WERI-Rb-1 (cell line): Measurements from ENCODE around the gene CDC37.
A peak's percentile ranks its signal among the peaks of the same experiment; 100 is the strongest.

Source experiments
- DNase-seq: peaks from one replicate; pipeline ENCODE4 v3.0.0-alpha.2; 2020
- H3K27ac ChIP-seq: fragments of 250-450 bp; sonication (Bioruptor Pico); 2 replicates; pipeline ENCODE4 v1.5.1; 2020; ENCODE audit warnings: mild to moderate bottlenecking, moderate library complexity
- H3K27me3 ChIP-seq: fragments of 250-450 bp; sonication (Bioruptor Pico); 2 replicates; pipeline ENCODE4 v1.5.1; 2021; ENCODE audit warnings: mild to moderate bottlenecking, low read depth, moderate library complexity; ENCODE audit not compliant: insufficient read depth, severe bottlenecking
- H3K36me3 ChIP-seq: fragments of 250-450 bp; sonication (Bioruptor Pico); 2 replicates; pipeline ENCODE4 v1.5.1; 2020; ENCODE audit warnings: mild to moderate bottlenecking, moderate library complexity
- H3K4me3 ChIP-seq: 2 replicates; pipeline ENCODE4 v1.5.1; 2011; ENCODE audit warnings: low read depth, mild to moderate bottlenecking, control low read depth, low read length
- H3K9me3 ChIP-seq: fragments of 250-450 bp; sonication (Bioruptor Pico); 2 replicates; pipeline ENCODE4 v1.5.1; 2021; ENCODE audit warnings: mild to moderate bottlenecking, moderate library complexity; ENCODE audit not compliant: severe bottlenecking
- TF ChIP-seq, protein P1 (sequence below): IDR thresholded peaks from 2 replicates; pipeline ENCODE4 v1.5.1; 2011; ENCODE audit warnings: low read depth, mild to moderate bottlenecking, control low read depth, inconsistent platforms, low read length

Gene CDC37

DNA sequence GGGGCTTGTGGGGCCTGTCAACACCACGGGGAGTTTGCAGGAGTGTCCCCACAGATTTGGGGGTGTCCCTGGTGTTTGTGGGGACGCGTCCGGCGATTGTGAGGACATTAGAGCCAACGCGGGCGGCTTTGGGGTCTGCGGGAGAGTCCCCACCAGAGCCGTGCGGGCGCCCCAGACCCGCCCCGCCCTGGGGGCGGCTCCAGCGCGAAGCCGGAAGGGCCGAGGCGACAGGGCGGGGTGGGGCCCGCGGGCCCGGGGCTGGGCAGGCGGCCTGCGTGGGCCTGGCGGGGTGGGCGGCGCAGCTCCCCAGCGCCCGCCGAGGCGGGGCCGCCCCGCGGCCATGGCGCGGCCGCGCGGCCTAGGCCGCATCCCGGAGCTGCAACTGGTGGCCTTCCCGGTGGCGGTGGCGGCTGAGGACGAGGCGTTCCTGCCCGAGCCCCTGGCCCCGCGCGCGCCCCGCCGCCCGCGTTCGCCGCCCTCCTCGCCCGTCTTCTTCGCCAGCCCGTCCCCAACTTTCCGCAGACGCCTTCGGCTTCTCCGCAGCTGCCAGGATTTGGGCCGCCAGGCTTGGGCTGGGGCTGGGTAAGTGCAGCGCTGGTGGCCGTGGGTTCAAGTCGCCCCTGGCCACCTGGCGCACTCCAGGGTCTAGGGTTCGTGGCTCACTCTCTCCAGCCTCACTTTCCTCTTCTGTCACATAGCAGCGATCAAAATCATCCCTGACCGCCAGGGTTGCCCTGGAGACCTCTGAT, 27.3 kb upstream of the CDC37 start:
- DNase-seq: no peak
- Histone ChIP-seq H3K9me3 (no peaks in the 10 kb centered on the region), H3K27ac (no peak overlapping the region), H3K36me3 (no peaks in the 10 kb centered on the region), H3K4me3 (no peak overlapping the region), H3K27me3 (no peaks in the 10 kb centered on the region)
- TF ChIP-seq, protein P1, sequence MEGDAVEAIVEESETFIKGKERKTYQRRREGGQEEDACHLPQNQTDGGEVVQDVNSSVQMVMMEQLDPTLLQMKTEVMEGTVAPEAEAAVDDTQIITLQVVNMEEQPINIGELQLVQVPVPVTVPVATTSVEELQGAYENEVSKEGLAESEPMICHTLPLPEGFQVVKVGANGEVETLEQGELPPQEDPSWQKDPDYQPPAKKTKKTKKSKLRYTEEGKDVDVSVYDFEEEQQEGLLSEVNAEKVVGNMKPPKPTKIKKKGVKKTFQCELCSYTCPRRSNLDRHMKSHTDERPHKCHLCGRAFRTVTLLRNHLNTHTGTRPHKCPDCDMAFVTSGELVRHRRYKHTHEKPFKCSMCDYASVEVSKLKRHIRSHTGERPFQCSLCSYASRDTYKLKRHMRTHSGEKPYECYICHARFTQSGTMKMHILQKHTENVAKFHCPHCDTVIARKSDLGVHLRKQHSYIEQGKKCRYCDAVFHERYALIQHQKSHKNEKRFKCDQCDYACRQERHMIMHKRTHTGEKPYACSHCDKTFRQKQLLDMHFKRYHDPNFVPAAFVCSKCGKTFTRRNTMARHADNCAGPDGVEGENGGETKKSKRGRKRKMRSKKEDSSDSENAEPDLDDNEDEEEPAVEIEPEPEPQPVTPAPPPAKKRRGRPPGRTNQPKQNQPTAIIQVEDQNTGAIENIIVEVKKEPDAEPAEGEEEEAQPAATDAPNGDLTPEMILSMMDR: no peak

DNA sequence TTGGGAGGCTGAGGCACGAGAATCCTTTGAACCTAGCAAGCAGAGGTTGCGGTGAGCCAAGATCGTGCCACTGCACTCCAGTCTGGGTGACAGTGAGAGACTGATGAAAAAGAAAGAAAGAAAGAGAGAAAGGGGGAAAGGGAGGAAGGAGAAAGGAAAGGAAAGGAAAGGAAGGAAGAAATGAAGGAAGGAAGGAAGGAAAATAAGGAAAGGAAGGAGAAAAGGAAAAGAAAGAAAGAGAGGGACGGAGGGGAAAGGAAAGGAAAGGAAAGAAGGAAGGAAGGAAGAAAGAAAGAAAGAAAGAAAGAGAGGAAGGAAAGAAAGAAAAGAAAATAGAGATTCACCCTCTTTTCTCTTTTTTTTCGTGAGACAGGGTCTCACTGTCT, 25.6 kb upstream of the CDC37 start:
- H3K9me3 ChIP-seq: no peaks in the 10 kb centered on the region
- DNase-seq: no peak
- TF ChIP-seq, protein P1: no peak
- peaks cover 5% of the 10 kb centered on the region for H3K27me3 ChIP-seq
- no peak overlapping the region for H3K27ac ChIP-seq
- H3K36me3 ChIP-seq: no peaks in the 10 kb centered on the region
- no peak overlapping the region for H3K4me3 ChIP-seq

DNA sequence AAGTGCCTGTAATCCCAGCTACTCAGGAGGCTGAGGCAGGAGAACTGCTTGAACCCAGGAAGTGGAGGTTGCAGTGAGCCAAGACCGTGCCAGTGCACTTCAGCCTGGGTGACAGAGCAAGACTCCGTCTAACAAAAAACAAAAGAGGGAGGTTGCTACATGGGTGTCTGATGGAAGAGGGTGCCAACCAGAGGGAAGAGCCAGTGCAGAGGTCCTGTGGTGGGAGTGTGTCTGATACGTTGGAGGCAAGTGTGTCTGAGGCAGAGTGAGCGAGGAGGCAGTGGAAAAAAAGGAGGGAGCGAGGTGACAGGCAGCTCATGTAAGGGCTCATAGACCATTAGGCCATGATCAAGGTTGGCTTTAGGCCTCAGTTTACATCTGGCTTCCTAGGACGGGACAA, 23.8 kb upstream of the CDC37 start:
- no peak overlapping the region for H3K27ac ChIP-seq
- H3K27me3 ChIP-seq: peaks cover 5% of the 10 kb centered on the region
- no peak overlapping the region for H3K4me3 ChIP-seq
- DNase-seq: no peak
- H3K36me3 ChIP-seq: no peaks in the 10 kb centered on the region
- TF ChIP-seq, protein P1: no peak
- no peaks in the 10 kb centered on the region for H3K9me3 ChIP-seq

DNA sequence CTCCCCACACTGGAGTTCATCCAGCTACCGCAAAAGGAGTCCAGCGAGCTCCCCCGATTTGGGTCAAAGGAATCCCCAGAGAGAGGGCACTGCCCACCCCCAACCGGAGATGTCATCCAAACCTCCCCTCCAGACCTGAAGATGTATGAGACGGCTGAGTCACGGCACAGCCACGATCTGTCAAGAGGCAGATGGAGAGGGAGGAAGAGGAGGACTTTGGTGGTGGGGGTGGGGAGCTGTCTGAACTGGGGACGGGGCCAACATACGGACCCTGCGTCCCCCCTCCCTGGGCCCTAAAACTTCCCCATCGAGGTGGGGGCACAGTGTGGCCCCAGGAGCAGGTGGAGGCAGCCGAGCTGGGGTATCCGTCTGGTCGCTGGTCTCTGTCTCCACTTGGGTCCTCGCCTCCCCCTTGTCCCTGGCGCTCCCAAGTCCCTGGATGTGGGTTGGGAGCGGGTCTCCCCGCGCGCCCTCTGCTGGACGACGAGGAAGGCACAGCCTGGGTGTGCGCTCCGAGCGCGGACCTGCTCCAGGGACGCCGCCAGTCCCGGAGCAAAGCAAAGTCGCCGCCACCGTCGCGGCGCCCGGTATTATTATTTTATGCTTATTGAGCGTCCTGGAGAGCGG, 20.8 kb upstream of the CDC37 start:
- Histone ChIP-seq H3K9me3 (no peaks in the 10 kb centered on the region), H3K4me3 (peak overlapping the region; percentile 46), H3K27ac (peak overlapping the region; percentile 34; the same call in 1 of the 2 replicates), H3K27me3 (peaks cover 5% of the 10 kb centered on the region), H3K36me3 (no peaks in the 10 kb centered on the region)
- DNase-seq: peak; percentile 86
- TF ChIP-seq, protein P1: peak; percentile 92

DNA sequence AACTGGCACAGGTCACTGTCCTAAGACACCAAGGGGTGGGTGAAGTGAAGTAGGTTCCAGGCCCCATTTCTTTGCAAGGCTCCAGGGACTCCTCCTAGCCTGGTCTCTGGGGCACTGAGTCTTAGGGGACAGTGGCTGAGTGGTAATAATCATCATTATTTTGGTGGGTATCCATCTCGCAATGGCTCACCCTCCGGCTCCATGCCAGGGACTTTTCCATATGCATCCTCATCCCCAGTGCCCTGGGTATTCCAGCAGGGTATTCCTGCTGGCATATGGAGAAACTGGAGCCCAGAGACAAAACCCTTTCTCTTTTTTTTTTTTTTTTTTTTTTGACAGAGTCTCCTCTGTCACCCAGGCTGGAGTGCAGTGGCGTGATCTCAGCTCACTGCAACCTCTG, 19.5 kb upstream of the CDC37 start:
- Histone ChIP-seq H3K36me3 (no peaks in the 10 kb centered on the region), H3K4me3 (no peak overlapping the region), H3K27ac (no peak overlapping the region), H3K9me3 (no peaks in the 10 kb centered on the region), H3K27me3 (peaks cover 5% of the 10 kb centered on the region)
- TF ChIP-seq, protein P1: no peak
- no peak for DNase-seq
